Stimulated activated CD4-positive, alpha-beta T cell treated with anti-CD3 and anti-CD28 coated beads, Interleukin-2, amount 100 ng/mL, for 4 hours (primary cell): ENCODE results near the gene DPM2.

Source experiments
- DNase-seq: peaks from one replicate; pipeline ENCODE4 v3.0.0-alpha.2; 2020; ENCODE audit warnings: low read depth

DPM2 gene

DNA sequence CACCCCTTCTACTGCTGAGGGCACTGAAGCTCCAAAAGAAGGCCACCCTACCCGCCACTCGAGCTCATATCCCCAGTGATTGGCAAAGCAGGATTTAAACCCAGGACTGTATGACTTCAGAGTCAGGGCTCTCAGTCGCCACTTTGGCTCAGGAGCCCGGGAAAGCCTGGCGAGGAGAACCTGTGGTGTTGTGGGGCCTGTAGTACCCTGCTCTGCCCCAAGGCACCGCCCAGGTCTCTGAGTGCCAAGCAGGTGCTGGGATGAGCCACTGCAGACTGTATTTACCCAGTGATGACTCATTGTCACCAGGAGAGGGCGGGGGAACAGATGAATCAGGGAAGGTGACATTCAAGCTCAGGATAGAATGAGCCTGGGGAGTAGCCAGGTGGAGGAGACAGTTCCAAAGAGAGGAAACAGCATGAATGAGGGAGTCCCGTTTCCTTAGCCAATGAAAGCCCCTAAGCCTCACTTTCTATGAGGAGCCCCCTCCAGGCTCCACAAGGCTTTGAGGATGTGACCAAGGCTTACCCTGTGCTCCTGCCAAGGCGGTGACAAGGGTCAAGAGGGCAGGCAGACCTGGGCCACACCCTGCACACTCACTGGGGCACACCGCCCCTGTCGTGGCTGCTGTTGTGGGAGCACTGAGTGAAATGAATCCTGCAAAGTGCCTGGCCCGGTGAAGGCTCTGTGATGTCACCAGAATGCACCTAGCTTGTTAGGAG lies 17.8 kb upstream of the DPM2 start:
- DNase-seq = peak; percentile 88

DNA sequence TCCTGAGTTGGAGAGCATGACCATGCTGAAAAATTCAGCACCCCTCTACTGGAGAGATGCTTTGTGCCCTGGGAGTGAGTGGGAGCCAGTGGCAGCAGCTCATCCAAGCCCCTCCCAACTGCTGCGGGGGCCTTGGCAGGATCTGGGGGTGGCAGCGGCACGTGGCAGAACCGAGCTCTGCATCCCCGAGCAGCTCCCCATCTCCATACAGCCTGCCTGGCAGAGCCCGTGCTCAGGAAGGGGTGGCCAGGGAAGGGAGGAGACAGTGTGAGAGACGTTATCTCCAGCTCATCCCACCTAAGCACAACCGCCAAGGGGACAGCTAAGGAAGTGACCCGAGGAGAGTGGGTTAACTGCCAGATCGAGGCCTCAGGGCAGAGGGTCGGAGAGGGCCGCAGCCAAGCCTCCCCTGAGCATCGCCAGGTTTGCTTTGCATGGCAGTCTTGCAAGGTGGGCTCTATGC lies 17.2 kb upstream of the DPM2 start:
- no peak for DNase-seq

DNA sequence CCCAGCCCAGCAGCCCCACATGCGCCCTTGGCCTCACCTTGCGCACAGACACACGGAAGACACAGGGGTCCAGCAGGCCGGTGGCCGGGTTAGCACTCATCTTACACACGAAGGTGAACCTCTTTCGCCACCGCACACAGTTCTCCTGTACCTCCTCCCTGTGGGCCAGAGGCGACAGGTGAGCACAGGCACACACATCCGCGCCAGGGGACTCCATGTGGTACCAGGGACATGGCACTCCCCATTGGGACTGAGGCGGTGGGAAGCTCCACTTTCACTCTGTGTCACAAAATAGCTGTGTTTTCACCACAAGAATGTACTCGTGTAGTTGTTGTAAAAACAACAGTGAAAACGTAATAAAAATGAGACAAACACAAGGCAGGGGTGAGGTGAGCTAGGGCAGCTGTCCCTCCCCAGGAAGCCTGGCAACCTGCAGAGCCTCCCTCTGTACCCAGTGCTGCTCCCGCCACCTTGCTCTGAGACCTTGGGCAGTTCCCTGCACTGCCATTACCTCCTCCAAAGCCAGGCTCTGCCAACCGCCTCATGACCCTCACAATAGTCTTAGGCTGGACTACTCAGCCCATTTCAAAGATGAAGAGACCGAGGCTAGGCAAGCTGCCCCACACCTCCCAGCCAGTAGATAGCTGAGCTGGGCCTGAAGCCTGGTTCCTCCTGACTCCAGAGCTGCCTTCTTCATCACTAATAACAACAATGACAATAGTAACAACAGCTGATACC lies 16.3 kb upstream of the DPM2 start:
- no peak for DNase-seq

DNA sequence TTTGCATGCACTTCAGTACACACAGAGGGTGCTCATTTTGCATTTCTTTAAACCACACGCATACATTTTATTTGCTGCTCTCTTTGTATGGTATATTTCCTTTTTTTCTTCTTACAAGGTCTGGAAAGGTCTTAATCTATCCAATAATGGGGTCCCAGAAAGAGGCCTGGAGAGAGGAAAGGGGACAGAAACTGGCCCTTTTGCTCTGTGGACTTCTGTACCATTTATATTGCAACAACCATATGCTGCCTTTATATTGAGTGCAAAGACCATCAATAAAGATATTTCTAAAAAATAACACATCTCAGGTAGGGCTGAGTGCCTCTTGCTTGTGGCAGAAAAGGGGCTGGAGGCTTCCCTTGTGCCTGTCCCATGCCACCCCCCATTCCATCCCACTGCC lies 15.5 kb upstream of the DPM2 start:
- DNase-seq = no peak

DNA sequence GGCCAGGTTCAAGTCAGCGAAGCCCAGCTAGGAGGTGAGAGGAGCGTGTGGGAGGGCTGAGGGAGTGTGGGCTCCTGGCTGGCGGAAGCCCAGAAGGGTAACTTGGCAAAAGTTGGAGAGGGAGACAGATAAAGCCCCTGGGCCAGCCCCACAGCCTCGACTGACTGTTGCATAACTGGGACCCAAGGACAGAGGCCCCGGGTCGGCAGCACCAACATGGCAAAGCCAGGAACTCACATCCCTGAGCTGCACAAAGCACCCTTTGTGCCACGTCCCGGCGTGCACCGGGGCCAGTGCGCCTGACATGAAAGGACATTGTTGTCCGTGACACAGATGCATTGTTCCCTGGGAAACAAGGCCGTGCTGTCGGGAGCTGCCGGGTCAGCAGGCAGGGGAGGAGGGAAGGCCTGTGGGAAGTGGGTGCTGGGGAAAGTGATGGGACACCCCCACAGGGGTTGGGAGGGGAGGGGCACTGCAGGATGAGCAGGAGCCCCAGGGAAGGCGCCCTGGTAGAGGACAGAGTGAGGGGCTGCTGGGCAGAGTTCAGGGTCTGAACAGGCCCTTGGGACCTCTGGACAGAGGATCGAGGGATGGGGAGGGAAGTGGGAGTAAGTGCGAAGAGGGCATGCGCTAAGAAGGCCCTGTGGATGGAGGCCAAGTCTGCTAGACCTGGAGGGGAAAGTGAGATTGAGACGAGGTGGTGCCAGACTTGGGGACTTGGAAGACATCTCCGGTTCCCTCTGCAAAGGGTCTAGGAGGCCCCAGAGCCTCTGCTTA lies 13.0 kb upstream of the DPM2 start:
- DNase-seq = no peak

DNA sequence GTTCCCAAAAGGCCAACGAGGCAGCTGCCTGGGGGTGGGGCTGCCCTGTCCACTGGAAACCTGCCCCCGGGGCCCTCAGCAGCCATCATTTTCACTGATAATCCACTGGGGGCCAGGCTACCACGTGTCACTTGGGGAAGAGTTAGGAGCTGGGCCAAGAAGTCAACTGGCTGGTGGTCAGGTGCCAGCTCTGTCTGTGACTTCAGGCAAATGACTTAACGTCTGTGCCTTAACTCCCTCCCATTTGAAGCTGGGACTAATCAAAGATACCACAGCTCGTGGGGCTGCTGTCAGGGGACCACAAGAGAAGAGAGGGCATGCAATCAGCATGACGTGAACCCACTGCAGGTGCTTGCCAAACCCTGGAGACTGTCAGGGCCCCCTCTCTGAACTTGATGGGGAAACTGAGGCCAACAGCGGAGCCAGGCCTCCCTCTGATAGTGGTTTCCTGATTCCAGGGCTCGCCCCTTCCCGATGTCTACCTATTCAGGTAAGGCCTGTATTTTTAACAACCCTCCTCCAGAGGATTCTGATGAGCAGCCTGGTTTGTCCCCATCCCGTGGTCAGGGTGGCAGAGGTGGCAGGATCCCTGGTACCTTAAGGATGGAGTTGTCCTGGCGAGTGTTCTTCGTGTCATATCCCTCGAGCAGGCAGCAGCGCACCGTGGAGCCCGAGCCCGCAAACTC lies 12.3 kb upstream of the DPM2 start:
- no peak for DNase-seq

DNA sequence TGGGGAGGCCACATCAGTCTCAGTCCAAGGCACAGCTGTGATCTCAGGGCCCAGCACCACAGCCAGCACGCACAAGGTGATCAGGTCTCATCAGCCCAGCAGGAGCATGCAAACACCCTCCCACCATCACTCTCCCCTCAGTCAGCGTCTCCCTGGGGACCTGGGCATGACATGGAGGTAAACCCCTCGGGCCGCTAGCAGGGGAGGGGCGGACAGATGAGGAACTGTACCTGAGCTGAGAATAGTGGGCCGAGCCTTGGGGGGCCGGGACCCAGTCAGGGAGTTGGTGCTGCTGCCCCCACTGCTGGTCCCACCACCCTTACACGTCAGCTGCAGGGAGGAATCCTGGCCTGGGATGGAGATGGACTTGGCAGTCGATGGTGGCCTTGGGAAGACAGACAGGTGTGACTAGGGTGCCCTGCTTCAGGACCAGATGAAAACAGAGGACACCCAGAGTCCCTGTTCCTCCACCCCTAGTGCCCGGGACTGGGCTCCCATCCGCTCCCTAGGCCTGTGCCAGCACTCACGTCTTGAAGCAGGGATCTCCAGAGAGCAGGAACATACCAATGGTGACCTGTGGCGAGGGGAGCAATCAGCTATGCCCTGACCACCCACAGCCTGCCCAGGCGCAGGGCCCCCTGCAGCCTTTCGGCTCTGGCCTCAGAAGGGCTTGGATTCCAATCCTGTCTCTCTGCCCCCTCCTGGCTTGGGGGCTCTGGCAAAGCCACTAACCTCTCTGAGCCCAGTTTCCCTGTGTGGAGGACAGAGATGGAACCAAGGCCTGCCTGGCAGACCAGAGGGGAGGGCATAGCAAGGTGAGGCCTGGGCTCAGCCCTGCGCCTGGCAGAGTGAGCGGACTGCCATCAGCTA lies 10.4 kb upstream of the DPM2 start:
- DNase-seq = no peak

DNA sequence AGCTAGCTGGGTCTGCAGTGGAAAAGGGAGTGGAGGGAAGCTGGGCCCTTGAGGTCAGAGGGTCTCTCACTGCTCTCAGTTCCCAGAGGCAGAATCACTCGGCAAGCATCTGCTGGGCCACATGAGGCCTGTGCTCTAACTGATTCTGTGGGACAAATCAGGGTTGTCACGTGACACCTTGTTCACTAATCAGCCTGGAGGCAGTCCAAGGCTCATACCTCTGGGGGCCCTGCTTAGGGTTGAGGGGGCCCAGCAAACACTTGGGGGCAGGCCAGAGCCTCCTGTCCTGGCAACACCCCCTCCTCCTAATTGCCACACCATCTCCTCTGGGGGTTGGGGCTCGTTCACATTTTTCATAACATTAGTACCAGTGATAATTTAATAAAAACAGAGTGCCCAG lies 9.1 kb upstream of the DPM2 start:
- DNase-seq = no peak

DNA sequence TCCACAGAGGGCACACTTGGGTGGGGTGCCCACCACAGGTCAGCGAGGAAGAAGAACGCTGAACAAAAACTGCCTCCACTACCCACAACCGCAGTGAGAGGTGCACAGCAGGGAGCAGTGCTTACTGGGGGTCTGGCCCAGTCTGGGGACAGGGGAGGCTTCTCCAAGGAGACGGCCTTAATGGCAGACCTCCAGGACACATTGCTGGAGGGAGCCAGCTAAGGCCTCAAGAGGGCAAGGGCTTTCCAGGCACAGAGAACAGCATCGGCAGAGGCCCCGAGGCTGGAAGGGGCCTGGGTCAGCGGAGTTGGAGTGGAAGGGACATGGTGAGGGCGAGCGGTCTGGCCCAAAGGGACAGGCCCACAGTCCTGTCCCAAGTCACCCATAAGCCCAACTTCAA lies 8.3 kb upstream of the DPM2 start:
- no peak for DNase-seq

DNA sequence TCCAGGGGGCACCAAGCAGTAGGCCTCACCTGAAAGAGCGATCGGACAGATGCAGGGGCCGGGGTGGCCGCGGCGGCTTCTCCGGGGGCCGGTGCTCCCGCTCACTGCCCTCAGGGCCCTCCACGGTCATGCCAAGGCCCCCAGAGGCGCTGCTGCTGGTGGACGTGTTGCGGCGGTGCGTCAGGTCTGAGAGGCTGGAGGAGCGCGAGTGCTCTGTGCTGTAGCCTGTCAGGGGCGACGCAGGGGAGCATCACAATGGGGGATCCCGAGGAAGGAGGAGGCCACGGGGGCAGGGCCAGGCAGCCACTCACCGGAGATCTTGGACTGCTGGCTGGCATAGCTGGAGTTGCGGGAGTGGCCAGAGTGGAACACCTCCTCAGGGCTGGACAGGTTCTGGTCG lies 7.7 kb upstream of the DPM2 start:
- DNase-seq = no peak

DNA sequence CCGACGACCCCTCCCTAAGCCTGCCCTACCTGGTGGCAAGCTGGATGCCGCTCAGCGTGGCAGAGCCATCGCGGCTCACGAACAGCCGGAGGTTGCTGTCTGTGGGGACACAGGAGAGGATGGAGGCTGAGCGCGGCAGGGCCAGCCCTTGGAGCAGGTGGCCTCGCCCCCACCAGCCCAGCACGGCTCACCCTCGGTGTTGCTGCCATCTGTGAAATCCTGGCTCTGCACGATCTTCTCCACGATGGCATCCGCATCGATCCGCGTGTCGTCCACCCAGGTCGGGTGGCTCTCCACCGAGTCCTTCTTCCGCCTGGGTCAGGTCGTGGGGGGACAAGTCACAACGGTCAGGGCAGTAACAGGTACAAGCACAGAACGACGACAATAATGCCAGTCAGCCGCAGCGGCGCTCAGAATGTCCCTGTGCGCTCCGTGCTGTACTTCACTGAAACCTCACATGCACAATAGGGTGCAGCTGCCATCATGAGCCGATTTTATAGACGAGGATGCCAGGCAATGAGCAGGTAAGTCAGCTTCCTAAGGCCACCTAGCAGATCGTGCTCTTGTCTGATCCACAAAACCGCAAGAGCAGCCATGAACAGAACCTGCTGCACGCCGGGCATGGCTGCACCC lies 7.0 kb upstream of the DPM2 start:
- no peak for DNase-seq

DNA sequence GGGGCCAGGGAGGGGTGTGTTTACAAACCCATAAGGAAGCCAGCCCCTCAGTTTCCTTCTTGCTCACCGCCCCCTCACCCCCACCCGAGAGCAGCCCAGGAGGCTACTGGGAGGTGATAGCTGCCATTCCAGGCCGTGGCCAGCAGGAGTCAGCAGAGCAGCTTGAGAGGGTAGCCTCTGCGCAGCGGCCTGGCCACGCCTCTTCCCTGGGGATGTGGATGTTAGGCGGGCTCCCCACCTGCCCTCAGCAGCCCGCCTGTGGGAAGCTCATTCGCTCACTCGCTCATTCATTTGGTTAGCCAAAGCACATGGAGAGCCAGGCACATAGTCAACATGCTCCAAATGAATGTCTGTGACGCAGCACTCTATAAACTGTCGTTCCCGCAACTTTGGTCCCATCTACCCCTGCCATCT lies 6.1 kb upstream of the DPM2 start:
- peak; percentile 74 for DNase-seq

DNA sequence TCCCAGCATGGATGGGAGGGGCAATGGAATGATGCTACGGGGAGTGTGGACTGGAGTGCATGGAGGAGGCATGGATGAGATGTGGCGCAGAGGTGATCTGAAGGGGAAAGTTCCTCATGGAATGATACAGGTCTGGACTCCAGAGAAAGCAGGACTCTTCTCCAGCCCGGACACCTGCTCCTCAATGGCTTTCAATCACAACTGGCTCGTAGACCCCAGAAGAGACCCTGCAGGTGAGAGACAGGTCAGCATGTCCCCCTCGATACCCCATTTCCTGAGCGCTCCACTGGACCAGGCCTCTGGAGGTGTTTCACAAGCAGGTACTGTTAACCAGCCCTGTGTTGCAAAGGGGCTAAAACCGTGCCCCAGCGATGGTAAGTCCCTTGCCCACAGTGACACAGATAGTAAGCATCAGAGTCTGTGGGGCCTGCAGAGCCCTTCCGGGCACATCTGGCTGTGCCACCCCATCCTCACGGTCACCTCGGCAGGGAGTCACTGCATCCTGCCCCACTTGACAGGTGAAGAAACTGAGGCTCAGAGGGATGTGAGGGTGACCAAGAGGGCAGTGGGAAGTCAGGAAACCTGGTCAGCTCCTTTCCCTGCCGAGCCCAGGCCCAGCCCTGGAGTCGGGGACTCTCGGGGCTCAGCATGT lies 5.5 kb upstream of the DPM2 start:
- no peak for DNase-seq

DNA sequence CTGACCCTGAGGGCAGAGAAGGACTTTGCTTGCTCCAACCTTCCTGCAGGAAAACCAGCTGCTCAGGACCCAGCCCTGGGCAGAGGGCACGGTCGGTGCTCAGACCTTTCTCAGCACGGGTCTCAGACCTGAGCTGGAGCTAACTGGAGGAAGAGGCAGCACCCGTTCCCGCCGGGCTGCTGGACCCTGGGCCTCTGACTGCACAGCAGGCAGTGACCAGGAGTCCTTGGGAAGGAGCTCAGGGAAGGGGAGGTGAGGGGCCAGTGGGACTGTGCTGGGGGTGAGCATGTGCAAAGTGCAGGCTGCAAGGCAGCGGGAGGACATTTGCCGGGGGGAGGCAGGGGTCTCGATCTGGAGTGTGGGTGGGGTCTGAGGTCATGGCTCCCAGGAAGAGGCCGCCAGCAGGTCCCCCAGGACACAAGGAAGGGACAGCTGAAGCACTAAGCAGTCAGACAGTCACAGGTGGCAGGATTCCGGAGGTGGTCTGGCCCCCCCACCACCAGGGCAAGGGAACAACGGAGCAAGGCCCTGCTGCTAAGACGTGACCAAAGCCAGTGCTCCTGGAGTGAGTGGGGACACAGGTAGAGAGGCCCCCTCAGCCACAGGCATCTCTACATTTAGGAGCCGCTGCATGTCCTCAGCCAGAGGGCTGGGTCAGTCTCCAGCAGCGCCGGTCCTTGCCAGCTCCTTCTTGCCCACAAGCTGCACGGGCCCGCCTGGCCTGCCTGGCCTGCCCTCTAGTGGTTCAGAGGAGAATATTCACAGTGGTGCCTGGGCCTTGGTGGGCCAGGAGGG lies 4.8 kb upstream of the DPM2 start:
- no peak for DNase-seq

DNA sequence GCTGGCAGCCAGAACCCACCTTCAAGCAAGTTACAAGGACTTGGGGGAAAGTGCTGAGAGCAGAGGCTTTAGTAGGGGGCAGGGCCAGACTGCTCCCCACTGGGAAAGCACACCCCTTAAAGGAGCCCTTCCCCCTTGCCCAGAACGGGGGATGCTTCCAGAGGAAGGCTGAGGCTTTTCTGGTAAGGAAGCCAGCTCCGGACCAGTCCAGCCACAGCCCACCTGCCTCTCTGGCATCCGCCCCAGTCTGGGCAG lies 4.2 kb upstream of the DPM2 start:
- DNase-seq = no peak

DNA sequence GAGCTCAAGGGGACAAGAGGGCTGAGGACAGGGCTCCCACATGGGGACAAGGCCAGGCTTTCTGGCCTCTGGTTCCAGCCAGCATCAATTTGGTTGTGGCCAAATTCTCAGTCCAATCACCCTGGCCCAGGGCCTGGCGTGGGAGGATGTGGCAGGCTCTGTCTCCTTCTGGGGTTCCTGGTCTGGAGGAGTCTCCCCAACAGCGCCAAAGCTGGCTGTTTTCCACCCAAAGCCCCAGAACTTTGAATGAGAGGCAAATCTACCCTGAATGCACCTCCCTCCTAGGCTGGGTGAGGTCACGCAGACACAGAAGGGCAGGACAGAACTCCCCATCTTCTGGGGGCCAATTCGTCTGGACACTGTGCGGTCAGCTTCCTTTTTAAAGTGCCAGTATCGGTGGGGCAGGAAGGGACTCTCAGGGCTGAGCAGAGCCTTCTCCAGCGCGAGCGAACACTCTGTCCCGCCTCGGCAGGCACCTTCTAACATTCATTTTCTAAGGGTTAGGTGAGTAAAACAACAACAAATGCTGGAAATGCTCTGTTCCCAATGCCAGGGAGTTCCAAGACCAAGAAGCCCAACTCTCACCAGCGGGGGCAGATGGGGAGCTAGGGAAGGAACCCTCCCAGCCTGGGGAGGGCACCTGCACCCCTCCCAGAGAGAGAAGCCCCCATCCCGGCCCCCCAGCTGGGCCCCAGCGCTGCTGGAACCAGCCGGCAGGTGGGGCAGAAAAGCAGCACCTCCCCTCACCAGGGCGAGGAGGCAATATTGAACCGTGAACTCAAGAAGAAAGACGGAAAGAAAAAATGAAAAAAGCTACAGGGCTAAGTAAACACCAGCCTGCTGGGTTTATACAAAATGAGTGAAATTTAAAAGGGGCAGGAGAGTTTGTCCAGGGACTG lies 3.7 kb upstream of the DPM2 start:
- no peak for DNase-seq

DNA sequence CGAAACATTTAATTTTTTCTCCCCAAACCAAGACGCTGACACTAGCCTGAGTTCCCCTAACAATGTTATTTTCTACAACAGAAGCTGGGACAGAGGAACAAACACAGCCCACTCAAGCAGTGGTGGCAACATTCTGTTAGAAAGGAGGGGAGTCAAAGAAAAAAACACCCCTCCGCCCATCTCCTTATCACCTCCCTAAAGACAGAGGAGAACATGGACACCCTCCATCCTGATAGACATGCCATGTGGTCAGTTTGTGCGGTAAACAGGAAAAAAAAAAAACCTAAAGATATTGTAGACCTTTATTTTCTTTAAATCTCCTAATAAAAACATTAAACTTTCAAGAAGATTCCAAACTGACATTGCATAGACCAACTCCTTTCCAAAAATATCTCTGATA lies 2.9 kb upstream of the DPM2 start:
- DNase-seq = no peak

DNA sequence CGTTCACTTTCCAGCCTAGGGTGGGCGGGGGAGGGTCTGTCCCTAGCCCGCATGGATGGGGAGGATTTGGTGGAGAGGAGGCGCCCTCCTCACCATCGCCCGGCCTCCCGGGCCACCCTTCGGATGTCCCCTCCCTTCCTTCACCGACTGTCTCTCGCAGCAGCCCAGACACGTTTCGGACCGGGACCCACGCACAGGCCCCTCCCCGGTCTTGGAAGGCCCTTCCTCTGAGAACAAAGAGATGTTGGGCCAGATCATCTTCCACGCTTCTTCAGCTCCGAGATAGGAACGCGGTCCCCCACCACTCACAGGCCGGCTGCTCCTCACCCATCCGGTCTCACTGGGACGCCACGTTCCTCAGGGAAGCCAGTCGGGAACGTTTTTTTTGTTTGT lies 640 bp upstream of the DPM2 start:
- no peak for DNase-seq

DNA sequence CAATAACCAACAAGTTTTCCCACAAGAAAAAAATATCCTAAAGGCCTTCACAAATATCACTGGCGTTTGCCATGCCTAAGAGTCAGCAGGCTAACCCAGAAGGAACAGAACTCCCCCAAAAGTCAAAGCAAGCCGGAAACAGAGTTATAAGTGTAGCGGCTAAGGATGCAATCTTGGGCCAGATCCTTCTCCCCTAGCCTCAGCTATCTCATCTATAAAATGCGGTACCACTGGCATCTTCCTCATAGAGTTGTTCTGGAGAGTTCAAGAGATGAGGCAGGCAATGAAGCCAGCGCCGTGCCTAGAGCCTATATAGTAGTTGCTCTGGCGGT lies 632 bp downstream of the DPM2 start:
- no peak for DNase-seq
